Measurements from ENCODE around the gene BLACAT1. TPM values are rescaled to one million over a fixed set of nuclear protein-coding genes. Genes with fewer than 3 reads are reported as not detected.
A peak's percentile ranks its signal among the peaks of the same experiment; 100 is the strongest.

Gene BLACAT1
- total and polyA plus RNA-seq, 2 of the 13 experiments (the other 11 are each of a cell fraction or from before 2014, with no cell fraction given): 1.2 to 2.8 TPM

GRCh38 chr1:205450448-205450847, 5.4 kb downstream of the BLACAT1 start:
- Histone ChIP-seq H3K4me3 (replicated peaks in 1 of 3; ENCODE audit: insufficient read depth in 1 of 3, low read depth in 2 of 3, low read length in 3 of 3) (peak overlapping the region; percentile 52 to 76 (median 59); a peak in 5 of 6 replicates), H4K20me1 (ENCODE audit: insufficient read depth, low read length) (0 out of 2 replicates have a peak, but pooled peaks cover 3% of the 10 kb centered on the region), H2AFZ (ENCODE audit: low read length) (no peak overlapping the region), H3K79me2 (ENCODE audit: insufficient read depth, low read length) (peaks cover 24% of the 10 kb centered on the region), H3K27me3 (ENCODE audit: control insufficient read depth in 1 of 2, insufficient read depth in 2 of 2, low read length in 2 of 2) (peaks cover 0 to 30% of the 10 kb centered on the region in 2 experiments; a peak in 4 of 5 replicates), H3K4me1 (ENCODE audit: insufficient read depth, low read length) (peaks cover 67% of the 10 kb centered on the region), H3K9me3 (ENCODE audit: low read length) (no peaks in the 10 kb centered on the region), H3K27ac (ENCODE audit: extremely low read length, insufficient read depth, low read length) (peak overlapping the region; percentile 70), H3K36me3 (replicated peaks in 1 of 2; ENCODE audit: control insufficient read depth in 1 of 2, insufficient read depth in 2 of 2, low read length in 2 of 2) (no peaks in the 10 kb centered on the region; a peak in 1 of 5 replicates), H3K9ac (ENCODE audit: insufficient read depth, low read depth, low read length) (peak overlapping the region; percentile 68), H3K4me2 (ENCODE audit: low read depth, low read length) (peak overlapping the region; percentile 99)
- no TSS peak for BruUV-seq (replicated peaks)
- ChIA-PET POLR2A (interaction anchor here (0.6 to 6.2 kb wide), 14 partner anchors 8 to 226 kb away, joined by 3 to 95 read pairs (median 4); partner anchors contain the start of gene ELK4), CTCF (ENCODE audit: low intra/inter-chr PET ratio, low total read pairs) (interaction anchor here (1.7 kb wide), 1 partner anchor 12 kb away, joined by 4 read pairs; no protein-coding TSS in a partner anchor)
- peak; percentile 68 for DNase-seq (ENCODE audit: low spot score)
- 0% methylated on average over 4 of the region's 4 CpGs for WGBS (ENCODE audit: low lambda C conversion rate)
- intact Hi-C loops (cut with micrococcal nuclease; ENCODE audit: unreplicated experiment): loop anchor here (2.0 to 10.0 kb wide), 2 partner anchors 34 to 116 kb away; no protein-coding TSS in a partner anchor
- peak; percentile 21 for FAIRE-seq
- ATAC-seq: peak; percentile 30
- in situ Hi-C loops (cut with HindIII; ENCODE audit: extremely low pct_ligation_motif_present, low pct_unique_long_range_greater_than_20kb): no loop called here
- TF ChIP-seq ZNF768 (CRISPR knock-in tag; IDR thresholded peaks at IDR 0.05): no peak
- no peak for TF ChIP-seq SMC3 (IDR thresholded peaks at IDR 0.05; ENCODE audit: low read length)
- TF ChIP-seq POLR2G (IDR thresholded peaks at IDR 0.05; ENCODE audit: low read depth, low read length): peak; percentile 80
- peak; percentile 68 for TF ChIP-seq HNRNPH1 (optimal IDR thresholded peaks at IDR 0.05; ENCODE audit: low read depth, low read length)
- TF ChIP-seq ZSCAN21 (CRISPR knock-in tag; IDR thresholded peaks at IDR 0.05; ENCODE audit: borderline replicate concordance): 0 out of 2 replicates have a peak, but pooled peaks have one; percentile 16
- no peak for TF ChIP-seq ZSCAN31 (CRISPR knock-in tag; IDR thresholded peaks at IDR 0.05; ENCODE audit: low read depth)
- no peak for TF ChIP-seq BCL6 (CRISPR knock-in tag; IDR thresholded peaks at IDR 0.05)
- TF ChIP-seq HOXA7 (CRISPR knock-in tag; IDR thresholded peaks at IDR 0.05): no peak
- no peak for TF ChIP-seq AKAP8 (CRISPR knock-in tag; IDR thresholded peaks at IDR 0.05)
- TF ChIP-seq ZNF790 (CRISPR knock-in tag; IDR thresholded peaks at IDR 0.05; ENCODE audit: borderline replicate concordance): no peak
- 0 out of 2 replicates have a peak, but pooled peaks have one; percentile 25 for TF ChIP-seq MAX (IDR thresholded peaks at IDR 0.05)
- TF ChIP-seq ZNF614 (CRISPR knock-in tag; IDR thresholded peaks at IDR 0.05; ENCODE audit: borderline replicate concordance): no peak
- TF ChIP-seq ZNF367 (CRISPR knock-in tag; IDR thresholded peaks at IDR 0.05; ENCODE audit: borderline replicate concordance): no peak
- peak; percentile 28; the same call in 1 of the 2 replicates for TF ChIP-seq PATZ1 (CRISPR knock-in tag; IDR thresholded peaks at IDR 0.05)
- TF ChIP-seq HNRNPL (IDR thresholded peaks at IDR 0.05; ENCODE audit: low read depth, low read length): peak; percentile 84
- TF ChIP-seq ZBTB14 (CRISPR knock-in tag; IDR thresholded peaks at IDR 0.05): no peak
- TF ChIP-seq ARHGAP35 (CRISPR knock-in tag; IDR thresholded peaks at IDR 0.05; ENCODE audit: borderline replicate concordance): 0 out of 2 replicates have a peak, but pooled peaks have one; percentile 17
- TF ChIP-seq HNRNPK (IDR thresholded peaks at IDR 0.05; ENCODE audit: low read depth, low read length, poor library complexity, severe bottlenecking): no peak
- 0 out of 2 replicates have a peak, but pooled peaks have one; percentile 36 for TF ChIP-seq GATA4 (IDR thresholded peaks at IDR 0.05; ENCODE audit: borderline replicate concordance, low read depth)
- TF ChIP-seq SNRNP70 (IDR thresholded peaks at IDR 0.05; ENCODE audit: low read depth, low read length): no peak
- TF ChIP-seq ZSCAN25 (CRISPR knock-in tag; IDR thresholded peaks at IDR 0.05): peak; percentile 67; the same call in 1 of the 2 replicates
- no peak for TF ChIP-seq THYN1 (CRISPR knock-in tag; IDR thresholded peaks at IDR 0.05; ENCODE audit: borderline replicate concordance, low read depth)
- TF ChIP-seq SP5 (CRISPR knock-in tag; IDR thresholded peaks at IDR 0.05; ENCODE audit: borderline replicate concordance, low read depth): 0 out of 2 replicates have a peak, but pooled peaks have one; percentile 12

Measured in HepG2 (cell line).